AG04450 (cell line): ENCODE measurements around the gene KY. TPM values are rescaled to one million over a fixed set of nuclear protein-coding genes. Genes with fewer than 3 reads are reported as not detected.

ENCODE experiments used
- CTCF ChIA-PET: fragments of 300-600, 350-600 bp; formaldehyde crosslinking; extraction: SDS; loops from one replicate; lab custom pipeline; 2022; ENCODE audit warnings: antibody characterized with exemption, inconsistent platforms; lab: Charles Lee
- POLR2A ChIA-PET: fragments of 350-600 bp; formaldehyde crosslinking; extraction: SDS; loops from one replicate; lab custom pipeline; 2021; ENCODE audit warnings: antibody characterized with exemption, inconsistent platforms; lab: Yijun Ruan, JAX
- DNase-seq: peaks from one replicate; pipeline ENCODE4 v3.0.0-alpha.2; 2011; ENCODE audit warnings: low read depth, low spot score
- H3K27ac ChIP-seq: one replicate; pipeline ENCODE4 v1.5.1; 2012; ENCODE audit warnings: low read depth, low read length, control low read depth
- H3K27me3 ChIP-seq: one replicate; pipeline ENCODE4 v1.6.0; 2012; ENCODE audit warnings: low read length; ENCODE audit not compliant: control insufficient read depth, insufficient read depth
- H3K4me3 ChIP-seq: 2 replicates; pipeline ENCODE4 v1.5.1; 2011; ENCODE audit warnings: mild to moderate bottlenecking, low read depth, low read length, control low read depth
- H3K9me3 ChIP-seq: 2 replicates; pipeline ENCODE4 v1.5.1; 2012; ENCODE audit warnings: low read length; ENCODE audit not compliant: control insufficient read depth, insufficient read depth
- polyA plus RNA-seq: library from polyadenylated mRNA; depleted of rRNA; stranded (reverse); fragments of >200 nt; gene quantifications from 2 replicates; pipeline ENCODE4 v1.2.3, GENCODE V29; 2011
- TF ChIP-seq, protein P1 (sequence below): IDR thresholded peaks from 2 replicates; pipeline ENCODE4 v1.5.1; 2011; ENCODE audit warnings: low read depth, low read length, control low read depth, inconsistent platforms

Gene KY
- polyA plus RNA-seq, 1 experiment: 0.04 TPM

DNA sequence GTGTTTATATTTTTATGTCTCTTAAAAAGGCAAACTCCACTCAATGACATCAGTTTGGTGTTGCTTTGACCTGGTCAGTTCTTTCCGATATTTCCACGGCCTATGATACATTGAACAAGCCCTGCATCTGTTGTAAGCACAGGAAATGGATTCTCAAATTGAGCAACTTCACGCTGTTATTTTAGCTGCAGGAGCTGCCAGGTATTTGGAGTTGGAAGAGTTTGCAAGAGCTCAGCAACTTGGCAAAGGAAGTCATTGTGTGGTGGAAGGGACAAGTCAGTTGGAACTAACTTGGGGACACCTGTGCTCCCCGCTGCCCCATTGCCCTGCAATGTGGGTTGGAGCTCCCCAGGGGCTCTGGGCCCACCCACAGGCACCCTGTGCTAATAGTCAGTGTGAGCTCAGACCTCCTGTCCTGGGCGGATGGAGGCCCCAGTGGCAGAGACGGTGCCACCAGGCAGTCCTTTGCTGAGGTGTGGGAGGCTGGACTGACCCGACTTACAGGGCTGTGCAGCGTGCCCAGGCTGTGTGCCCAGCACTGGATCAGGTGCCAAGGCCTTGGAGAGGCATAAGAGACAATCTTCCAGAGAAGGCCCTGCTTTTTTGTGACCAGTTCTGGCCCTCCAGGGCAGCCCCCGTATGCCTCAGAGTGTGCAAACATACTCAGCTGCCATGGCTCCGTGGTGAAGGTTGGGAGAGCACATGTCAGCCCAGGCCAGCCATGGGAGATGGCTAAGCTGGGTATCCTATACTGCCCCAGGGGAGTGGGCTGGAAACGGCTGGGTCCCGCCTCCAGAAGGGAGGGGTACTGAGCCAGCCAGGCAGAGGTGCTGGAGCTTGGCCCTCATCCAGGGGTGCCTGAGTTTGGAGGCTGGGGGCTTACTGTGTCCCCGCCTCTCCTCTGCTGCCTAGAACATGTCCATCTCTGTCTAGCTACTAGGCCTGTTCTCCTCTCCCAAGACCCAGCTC lies 43.5 kb downstream of the KY start:
- no peaks in the 10 kb centered on the region for H3K9me3 ChIP-seq
- H3K27ac ChIP-seq: no peak overlapping the region
- H3K27me3 ChIP-seq: peaks cover 21% of the 10 kb centered on the region
- TF ChIP-seq, protein P1, sequence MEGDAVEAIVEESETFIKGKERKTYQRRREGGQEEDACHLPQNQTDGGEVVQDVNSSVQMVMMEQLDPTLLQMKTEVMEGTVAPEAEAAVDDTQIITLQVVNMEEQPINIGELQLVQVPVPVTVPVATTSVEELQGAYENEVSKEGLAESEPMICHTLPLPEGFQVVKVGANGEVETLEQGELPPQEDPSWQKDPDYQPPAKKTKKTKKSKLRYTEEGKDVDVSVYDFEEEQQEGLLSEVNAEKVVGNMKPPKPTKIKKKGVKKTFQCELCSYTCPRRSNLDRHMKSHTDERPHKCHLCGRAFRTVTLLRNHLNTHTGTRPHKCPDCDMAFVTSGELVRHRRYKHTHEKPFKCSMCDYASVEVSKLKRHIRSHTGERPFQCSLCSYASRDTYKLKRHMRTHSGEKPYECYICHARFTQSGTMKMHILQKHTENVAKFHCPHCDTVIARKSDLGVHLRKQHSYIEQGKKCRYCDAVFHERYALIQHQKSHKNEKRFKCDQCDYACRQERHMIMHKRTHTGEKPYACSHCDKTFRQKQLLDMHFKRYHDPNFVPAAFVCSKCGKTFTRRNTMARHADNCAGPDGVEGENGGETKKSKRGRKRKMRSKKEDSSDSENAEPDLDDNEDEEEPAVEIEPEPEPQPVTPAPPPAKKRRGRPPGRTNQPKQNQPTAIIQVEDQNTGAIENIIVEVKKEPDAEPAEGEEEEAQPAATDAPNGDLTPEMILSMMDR: no peak
- H3K4me3 ChIP-seq: no peak overlapping the region
- ChIA-PET CTCF (interaction anchor here (0.6 to 3.0 kb wide), 4 partner anchors 33 to 201 kb away, joined by 3 to 15 read pairs (median 4); no protein-coding TSS in a partner anchor), POLR2A (no interaction called here)
- DNase-seq: no peak

DNA sequence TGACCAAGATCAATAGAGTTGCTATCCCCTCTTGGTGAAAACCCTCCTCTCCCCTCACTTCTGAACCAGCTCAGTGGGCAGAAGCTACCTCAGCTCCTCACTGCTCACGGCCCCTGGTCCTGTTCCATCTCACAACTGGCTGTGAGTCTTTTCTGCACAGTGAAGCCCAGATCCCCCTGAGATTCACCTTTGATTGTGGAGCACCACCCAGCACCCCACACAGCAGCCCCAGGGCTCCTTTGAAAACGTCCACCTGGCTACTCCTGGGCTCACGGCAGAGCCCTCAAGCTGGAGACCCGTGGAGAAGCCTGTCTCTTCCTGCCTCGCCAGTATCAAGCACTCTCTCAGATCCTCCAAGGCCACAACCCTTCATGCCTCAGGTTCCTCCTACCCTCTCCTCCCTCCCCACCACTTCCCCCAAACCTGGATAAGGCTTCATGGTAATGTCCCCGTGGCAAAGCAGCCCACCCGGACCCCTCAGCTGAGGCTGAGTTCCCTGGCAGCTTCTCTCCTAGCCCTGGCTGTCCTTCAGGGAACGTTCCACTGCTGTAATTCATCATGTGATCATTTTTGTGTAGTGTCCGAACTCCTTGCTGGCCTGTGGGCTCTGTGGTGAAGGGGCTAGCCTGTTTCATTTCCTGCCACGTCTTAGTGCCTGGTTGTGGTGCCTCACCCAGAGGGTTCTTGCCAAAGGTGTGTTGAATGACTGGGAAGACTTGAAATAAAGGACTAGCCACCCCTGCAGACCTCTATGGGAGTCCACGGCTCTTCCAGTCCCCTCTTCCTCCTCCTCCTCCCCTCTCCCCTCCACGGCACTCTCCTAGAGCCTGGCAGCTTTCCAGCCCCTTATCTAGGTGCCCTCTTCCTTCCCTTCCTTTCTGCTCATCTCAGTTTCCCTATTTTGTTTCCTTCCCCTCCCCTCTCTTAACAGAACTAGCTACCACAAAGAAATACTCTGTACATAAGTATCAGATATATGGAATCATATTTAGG lies 44.5 kb downstream of the KY start:
- TF ChIP-seq, protein P1: no peak
- Histone ChIP-seq H3K9me3 (no peaks in the 10 kb centered on the region), H3K4me3 (no peak overlapping the region), H3K27ac (no peak overlapping the region), H3K27me3 (peaks cover 21% of the 10 kb centered on the region)
- no peak for DNase-seq
- POLR2A ChIA-PET: no interaction called here
- CTCF ChIA-PET: interaction anchor here (0.5 to 3.0 kb wide), 3 partner anchors 35 to 149 kb away, joined by 4 to 15 read pairs (median 4); no protein-coding TSS in a partner anchor

DNA sequence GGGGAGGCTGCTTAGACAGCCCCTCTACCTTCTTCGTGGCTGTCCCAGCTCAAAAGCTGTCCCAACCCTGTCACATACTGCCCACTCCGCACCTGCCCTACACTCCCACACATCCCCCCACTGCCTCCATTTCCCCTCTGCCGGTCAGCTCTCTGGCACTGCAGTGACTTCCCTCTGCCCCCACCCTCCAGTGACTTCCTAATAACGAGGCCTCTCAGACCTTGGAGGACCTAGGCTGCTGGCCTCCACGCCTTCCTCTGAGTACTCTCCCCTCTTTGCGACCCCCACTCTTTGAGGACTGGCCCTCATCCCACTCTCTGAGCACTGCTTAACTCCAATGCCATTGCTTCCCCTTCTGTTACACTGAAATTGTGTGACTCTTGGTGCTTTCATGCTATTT lies 45.3 kb downstream of the KY start:
- no peak for DNase-seq
- Histone ChIP-seq H3K27me3 (peaks cover 16% of the 10 kb centered on the region), H3K4me3 (no peak overlapping the region), H3K9me3 (no peaks in the 10 kb centered on the region), H3K27ac (no peak overlapping the region)
- CTCF ChIA-PET: interaction anchor here (0.5 kb wide), 1 partner anchor 114 kb away, joined by 4 read pairs; no protein-coding TSS in a partner anchor
- TF ChIP-seq, protein P1: no peak
- POLR2A ChIA-PET: no interaction called here

DNA sequence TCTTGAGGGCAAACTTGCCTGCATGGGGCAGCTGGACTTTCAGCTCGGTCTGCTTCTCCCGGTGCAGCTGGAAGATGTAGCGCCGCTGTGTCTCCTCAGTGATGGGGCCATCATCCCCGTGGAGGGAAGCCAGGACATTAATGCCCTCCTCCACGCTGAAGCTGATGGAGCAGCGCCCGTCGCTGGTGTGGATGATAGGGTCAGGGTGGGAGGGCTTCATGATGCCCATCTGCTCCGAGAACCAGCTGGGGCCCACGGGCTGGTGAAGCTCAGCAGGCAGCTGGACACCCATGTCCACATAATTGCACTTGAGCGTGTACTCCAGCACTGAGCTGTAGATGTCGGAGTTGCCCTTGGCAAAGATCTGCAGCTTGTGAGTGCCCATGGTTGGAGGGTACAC lies 46.9 kb downstream of the KY start:
- TF ChIP-seq, protein P1: no peak
- Histone ChIP-seq H3K9me3 (no peaks in the 10 kb centered on the region), H3K27me3 (peaks cover 13% of the 10 kb centered on the region), H3K4me3 (no peak overlapping the region), H3K27ac (no peak overlapping the region)
- POLR2A ChIA-PET: no interaction called here
- no peak for DNase-seq
- CTCF ChIA-PET: interaction anchor here (1.0 to 7.8 kb wide), 4 partner anchors 18 to 191 kb away, joined by 3 to 131 read pairs (median 81); partner anchors contain the start of gene EPHB1
